ENCODE results near the gene APBA1. TPM values are rescaled to one million over a fixed set of nuclear protein-coding genes. Genes with fewer than 3 reads are reported as not detected.
A peak's percentile ranks its signal among the peaks of the same experiment; 100 is the strongest.

The APBA1 gene
- total RNA-seq, 3 donors from 2014 or later = 10.1 to 14.4 (median 12.7) TPM

DNA sequence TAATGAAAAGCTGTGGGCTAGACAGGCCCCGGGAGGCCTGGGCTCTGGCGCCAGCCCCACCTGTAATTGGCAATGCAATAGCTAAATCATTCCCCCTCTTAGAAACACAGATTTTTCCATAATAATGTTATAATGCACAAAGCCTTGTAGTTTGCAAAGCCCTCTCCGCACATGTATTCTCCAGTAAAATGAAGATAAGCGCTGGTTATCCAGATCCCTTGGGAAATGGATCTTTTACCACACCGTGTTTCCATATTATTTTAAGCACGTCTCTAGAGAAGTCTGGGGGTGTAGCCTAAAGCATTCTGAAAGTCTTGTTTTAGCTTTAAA, 1.1 kb upstream of the APBA1 start:
- TF ChIP-seq, protein P1, sequence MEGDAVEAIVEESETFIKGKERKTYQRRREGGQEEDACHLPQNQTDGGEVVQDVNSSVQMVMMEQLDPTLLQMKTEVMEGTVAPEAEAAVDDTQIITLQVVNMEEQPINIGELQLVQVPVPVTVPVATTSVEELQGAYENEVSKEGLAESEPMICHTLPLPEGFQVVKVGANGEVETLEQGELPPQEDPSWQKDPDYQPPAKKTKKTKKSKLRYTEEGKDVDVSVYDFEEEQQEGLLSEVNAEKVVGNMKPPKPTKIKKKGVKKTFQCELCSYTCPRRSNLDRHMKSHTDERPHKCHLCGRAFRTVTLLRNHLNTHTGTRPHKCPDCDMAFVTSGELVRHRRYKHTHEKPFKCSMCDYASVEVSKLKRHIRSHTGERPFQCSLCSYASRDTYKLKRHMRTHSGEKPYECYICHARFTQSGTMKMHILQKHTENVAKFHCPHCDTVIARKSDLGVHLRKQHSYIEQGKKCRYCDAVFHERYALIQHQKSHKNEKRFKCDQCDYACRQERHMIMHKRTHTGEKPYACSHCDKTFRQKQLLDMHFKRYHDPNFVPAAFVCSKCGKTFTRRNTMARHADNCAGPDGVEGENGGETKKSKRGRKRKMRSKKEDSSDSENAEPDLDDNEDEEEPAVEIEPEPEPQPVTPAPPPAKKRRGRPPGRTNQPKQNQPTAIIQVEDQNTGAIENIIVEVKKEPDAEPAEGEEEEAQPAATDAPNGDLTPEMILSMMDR (IDR thresholded peaks at IDR 0.05) = no peak
- intact Hi-C loops (cut with DNase I, micrococcal nuclease) = loop anchor here in 1 of 2 donors (5.0 kb wide), 1 partner anchor 204 kb away; no protein-coding TSS in a partner anchor
- DNase-seq = no peak
- Histone ChIP-seq H3K9me3 (no peaks in the 10 kb centered on the region), H3K4me1 (ENCODE audit: low read depth) (peaks cover 4% of the 10 kb centered on the region), H3K36me3 (ENCODE audit: low read depth) (no peaks in the 10 kb centered on the region), H3K4me3 (no peak overlapping the region)
- no peak for ATAC-seq

DNA sequence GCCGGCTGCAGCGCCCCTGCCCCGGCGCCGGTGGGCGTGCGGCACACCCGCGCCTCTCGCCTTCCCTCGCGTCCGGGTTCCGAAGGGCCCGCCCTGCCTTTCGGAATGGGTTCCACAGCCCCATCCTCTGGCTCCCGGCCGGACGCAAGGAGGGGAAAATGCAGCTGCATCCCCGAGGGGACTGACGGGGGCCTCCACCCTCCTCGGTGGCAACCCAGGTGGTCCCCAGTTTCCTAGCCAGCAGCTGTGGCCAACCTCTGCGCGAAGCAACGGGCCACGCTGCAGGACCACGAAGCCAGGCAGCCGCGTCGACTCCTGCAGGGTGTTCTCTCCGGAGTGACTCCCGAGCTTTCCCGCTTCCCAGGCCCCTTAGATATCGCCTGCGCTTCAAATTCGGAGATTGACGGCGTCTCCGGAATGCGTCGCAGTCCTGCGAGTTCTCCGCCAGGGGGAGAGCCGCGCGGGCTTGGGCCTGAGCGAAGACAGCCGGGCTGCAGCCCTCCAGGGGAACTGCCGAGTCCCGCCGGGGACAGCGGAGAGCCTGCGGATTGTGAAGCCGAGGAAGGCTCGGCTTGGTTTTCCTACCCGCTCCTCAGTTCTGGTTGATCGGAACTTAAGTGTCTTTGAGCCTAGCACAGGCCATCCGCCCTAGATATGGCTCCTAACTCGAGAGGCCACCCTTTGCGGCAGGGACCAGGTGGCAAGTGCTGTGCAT, 582 bp upstream of the APBA1 start:
- TF ChIP-seq, protein P1 (IDR thresholded peaks at IDR 0.05) = peak; percentile 90
- Histone ChIP-seq H3K36me3 (ENCODE audit: low read depth) (no peaks in the 10 kb centered on the region), H3K9me3 (no peaks in the 10 kb centered on the region), H3K4me1 (ENCODE audit: low read depth) (peaks cover 4% of the 10 kb centered on the region), H3K4me3 (peak overlapping the region; percentile 37)
- DNase-seq (peak; percentile 82 to 90 (median 86)), ATAC-seq (peak; percentile 90)
- intact Hi-C loops (cut with DNase I, micrococcal nuclease) = loop anchor here in 1 of 2 donors (5.0 kb wide), 1 partner anchor 205 kb away; no protein-coding TSS in a partner anchor

DNA sequence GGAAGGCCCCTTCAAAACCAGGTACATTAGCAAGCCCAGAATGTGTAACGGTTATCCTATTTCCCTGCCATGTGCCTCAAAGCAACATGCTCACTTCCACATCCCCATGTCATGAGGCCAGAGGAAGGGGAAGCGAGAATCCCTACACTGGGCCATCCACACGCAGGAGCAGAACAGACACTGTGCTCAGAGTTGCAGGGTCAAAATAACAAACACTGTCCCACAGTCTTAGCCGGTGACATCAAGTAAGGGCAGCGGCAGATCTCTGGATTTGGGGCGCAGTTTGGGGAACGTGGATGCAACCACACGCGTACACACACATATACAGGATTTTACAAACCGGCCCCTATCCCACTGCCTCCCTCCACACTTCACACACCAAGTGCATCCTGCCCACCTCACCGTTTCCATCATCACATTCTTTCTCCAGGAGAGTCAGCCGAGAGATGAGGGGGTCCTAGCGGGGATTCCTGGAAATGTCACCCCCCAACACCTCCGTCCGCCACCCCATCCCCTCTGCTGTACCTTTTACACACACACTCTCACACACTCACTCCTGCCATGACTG, 776 bp downstream of the APBA1 start:
- Histone ChIP-seq H3K4me1 (ENCODE audit: low read depth) (peaks cover 4% of the 10 kb centered on the region), H3K4me3 (peak overlapping the region; percentile 37), H3K9me3 (no peaks in the 10 kb centered on the region), H3K36me3 (ENCODE audit: low read depth) (no peaks in the 10 kb centered on the region)
- peak; percentile 5 for ATAC-seq
- TF ChIP-seq, protein P1 (IDR thresholded peaks at IDR 0.05) = no peak
- DNase-seq = peak in 2 of 3 donors; percentile 25 to 28
- intact Hi-C loops (cut with DNase I, micrococcal nuclease) = loop anchor here in 1 of 2 donors (5.0 kb wide), 1 partner anchor 206 kb away; no protein-coding TSS in a partner anchor

- TF ChIP-seq, protein P1 (IDR thresholded peaks at IDR 0.05) = no peak
- DNase-seq (no peak), ATAC-seq (no peak)
- no peaks in the 10 kb centered on the region for H3K36me3 ChIP-seq (ENCODE audit: low read depth)
- no peaks in the 10 kb centered on the region for H3K9me3 ChIP-seq
- H3K4me3 ChIP-seq = no peak overlapping the region
- H3K4me1 ChIP-seq (ENCODE audit: low read depth) = no peaks in the 10 kb centered on the region
- intact Hi-C loops (cut with DNase I, micrococcal nuclease) = no loop called here
Measured at GRCh38 chr9:69667306-69667705, 4.9 kb downstream of the APBA1 start.

DNA sequence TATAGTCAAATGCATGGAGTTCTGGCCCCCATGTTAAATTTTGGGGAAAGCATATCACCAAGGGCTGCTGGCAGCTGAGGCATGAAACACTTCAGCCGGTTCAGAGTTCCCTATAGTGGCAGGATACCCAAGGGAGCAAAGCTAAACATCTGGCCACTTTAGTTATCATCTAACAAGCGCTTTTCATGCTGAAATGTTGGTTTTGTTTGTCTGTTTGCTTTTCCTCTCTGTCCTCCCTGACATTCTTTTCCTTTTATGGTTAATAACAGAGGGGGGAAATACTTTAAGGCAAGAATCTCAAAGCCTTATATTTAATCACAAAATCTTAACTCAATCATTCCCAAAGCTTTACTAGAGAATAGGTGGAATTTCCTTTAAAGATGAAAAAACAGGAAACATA, 11.9 kb downstream of the APBA1 start:
- Histone ChIP-seq H3K4me3 (no peak overlapping the region), H3K36me3 (ENCODE audit: low read depth) (no peaks in the 10 kb centered on the region), H3K4me1 (ENCODE audit: low read depth) (no peaks in the 10 kb centered on the region), H3K9me3 (no peaks in the 10 kb centered on the region)
- TF ChIP-seq, protein P1 (IDR thresholded peaks at IDR 0.05) = no peak
- ATAC-seq (no peak), DNase-seq (no peak)
- intact Hi-C loops (cut with DNase I, micrococcal nuclease) = no loop called here

Measured in mucosa of descending colon (tissue), 3 donors.